Keratinocyte (primary cell): ENCODE data around the gene SLC17A2. TPM values are rescaled to one million over a fixed set of nuclear protein-coding genes. Genes with fewer than 3 reads are reported as not detected.

Experiments used
- DNase-seq: peaks from one replicate; pipeline ENCODE4 v3.0.0-alpha.2; 2011; ENCODE audit warnings: low read depth, missing footprints, low spot score
- FAIRE-seq: peaks from 2 replicates; lab custom pipeline; 2011; peaks lifted over from hg19 to GRCh38; lab: Jason Lieb, UNC
- H2AFZ ChIP-seq: 2 replicates; pipeline ENCODE4 v1.6.0; 2012; ENCODE audit warnings: low read length, control low read depth, inconsistent platforms; ENCODE audit not compliant: control insufficient read depth
- H3K27ac ChIP-seq: 2 replicates; pipeline ENCODE4 v1.5.1; 2011; ENCODE audit warnings: low read length; ENCODE audit not compliant: control insufficient read depth, insufficient read depth
- H3K27me3 ChIP-seq: 3 replicates; pipeline ENCODE4 v1.6.0; 2011; ENCODE audit warnings: low read length; ENCODE audit not compliant: control insufficient read depth, insufficient read depth; ENCODE audit errors: extremely low read depth
- H3K36me3 ChIP-seq, 2 experiments: 2 replicates in 1 of 2; 3 replicates in 1 of 2; pipeline ENCODE4 v1.5.1; 2011; ENCODE audit warnings: low read length in 2 of 2, mild to moderate bottlenecking in 1 of 2; ENCODE audit not compliant: control insufficient read depth in 2 of 2, insufficient read depth in 2 of 2; ENCODE audit errors: extremely low read depth in 1 of 2
- H3K4me1 ChIP-seq: 3 replicates; pipeline ENCODE4 v1.5.1; 2011; ENCODE audit warnings: low read length; ENCODE audit not compliant: control insufficient read depth, insufficient read depth; ENCODE audit errors: extremely low read depth
- H3K4me2 ChIP-seq: 3 replicates; pipeline ENCODE4 v1.6.0; 2011; ENCODE audit warnings: low read depth, low read length; ENCODE audit not compliant: control insufficient read depth, insufficient read depth; ENCODE audit errors: extremely low read depth
- H3K4me3 ChIP-seq, 3 experiments: fragments of 200-600 bp in 1 of 3; sonication (generic) in 1 of 3; 2 replicates in 2 of 3; 3 replicates in 1 of 3; pipeline ENCODE4 v1.5.1; 2011 to 2016; ENCODE audit warnings: low read length in 3 of 3, mild to moderate bottlenecking in 3 of 3, control low read depth in 2 of 3, inconsistent platforms in 1 of 3, low read depth in 1 of 3, mixed read lengths in 1 of 3, mixed run types in 1 of 3, moderate library complexity in 1 of 3; ENCODE audit not compliant: control insufficient read depth in 2 of 3, insufficient read depth in 2 of 3; ENCODE audit errors: extremely low read depth in 1 of 3
- H3K79me2 ChIP-seq: 2 replicates; pipeline ENCODE4 v1.6.0; 2012; ENCODE audit warnings: low read length; ENCODE audit not compliant: control insufficient read depth, insufficient read depth
- H3K9ac ChIP-seq: 3 replicates; pipeline ENCODE4 v1.6.0; 2011; ENCODE audit warnings: low read length; ENCODE audit not compliant: control insufficient read depth, insufficient read depth; ENCODE audit errors: extremely low read depth
- H3K9me1 ChIP-seq: 3 replicates; pipeline ENCODE4 v1.6.0; 2011; ENCODE audit warnings: low read length; ENCODE audit not compliant: control insufficient read depth, insufficient read depth; ENCODE audit errors: extremely low read depth
- H3K9me3 ChIP-seq: 2 replicates; pipeline ENCODE4 v1.5.1; 2012; ENCODE audit warnings: low read depth, low read length; ENCODE audit not compliant: control insufficient read depth
- H4K20me1 ChIP-seq: 3 replicates; pipeline ENCODE4 v1.6.0; 2011; ENCODE audit warnings: low read length; ENCODE audit not compliant: control insufficient read depth, insufficient read depth; ENCODE audit errors: extremely low read depth
- EZH2 ChIP-seq: IDR thresholded peaks from one replicate; pipeline ENCODE4 v1.6.1; 2012; ENCODE audit warnings: inconsistent platforms, mild to moderate bottlenecking, low read length, moderate library complexity
- dilution Hi-C: fragments of 300-500 bp; cut with MboI; formaldehyde crosslinking; loops from one replicate; pipeline ENCODE4 v1.7.0; 2020; ENCODE audit warnings: low sequenced_read_pairs; ENCODE audit not compliant: extremely low pct_ligation_motif_present
- polyA plus RNA-seq, 5 experiments: library from polyadenylated mRNA; depleted of rRNA in 3 of 5; stranded (reverse) in 3 of 5; stranded (forward) in 1 of 5; unstranded in 1 of 5; fragments of >200 nt; gene quantifications; 1 replicate in 1 of 5; 2 replicates in 3 of 5; 3 replicates in 1 of 5; pipeline versions ENCODE4 v1.2.1 to v1.2.3, GENCODE V29; 2011 to 2012; ENCODE audit warnings: missing spikeins in 2 of 5, low read depth in 1 of 5, low replicate concordance in 1 of 5
- TF ChIP-seq, protein P1 (sequence below), 3 experiments: IDR thresholded peaks in 1 of 3; conservative IDR thresholded peaks in 1 of 3; optimal IDR thresholded peaks in 1 of 3; 2 replicates in 2 of 3; 3 replicates in 1 of 3; pipeline versions ENCODE3 to v1.5.1; 2011; ENCODE audit warnings: low read length in 3 of 3, mild to moderate bottlenecking in 3 of 3, moderate library complexity in 2 of 3, control low read depth in 1 of 3, inconsistent platforms in 1 of 3; ENCODE audit not compliant: insufficient read depth in 2 of 3; ENCODE audit errors: extremely low read depth in 1 of 3

Gene SLC17A2
- polyA plus RNA-seq, 1 donor (not counting 4 experiments of a cell fraction or from before 2014, with no cell fraction given) = not detected

DNA sequence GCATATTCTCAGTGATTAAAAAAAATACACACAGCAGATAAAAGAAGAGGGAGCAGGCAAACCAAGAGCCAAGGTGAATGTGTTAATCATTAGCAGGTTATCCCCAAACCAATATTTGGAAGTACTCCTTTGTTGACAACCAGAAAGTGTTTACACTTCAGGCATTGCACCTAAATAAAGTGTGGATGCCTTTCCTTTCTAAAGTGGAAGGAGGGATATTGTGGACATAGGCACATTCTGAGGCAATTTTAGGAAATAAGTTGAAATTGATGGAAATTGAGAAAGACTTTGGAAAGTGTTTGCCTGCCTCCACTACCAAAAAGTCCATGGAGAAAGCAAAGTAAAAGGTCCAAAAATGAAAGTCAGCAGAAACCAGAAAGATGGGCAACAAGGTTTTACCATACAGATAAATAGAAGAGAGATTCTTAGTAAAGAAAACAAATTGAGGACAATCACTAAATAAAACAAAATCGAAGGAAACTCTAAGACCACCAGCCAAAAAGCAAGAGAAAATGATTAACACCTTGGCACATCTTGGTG lies 22.9 kb downstream of the SLC17A2 start:
- H3K79me2 ChIP-seq = no peaks in the 10 kb centered on the region
- dilution Hi-C loops = no loop called here
- no peaks in the 10 kb centered on the region for H3K9me1 ChIP-seq
- H3K36me3 ChIP-seq = no peaks in the 10 kb centered on the region
- H3K4me1 ChIP-seq = no peaks in the 10 kb centered on the region
- TF ChIP-seq, protein P1, sequence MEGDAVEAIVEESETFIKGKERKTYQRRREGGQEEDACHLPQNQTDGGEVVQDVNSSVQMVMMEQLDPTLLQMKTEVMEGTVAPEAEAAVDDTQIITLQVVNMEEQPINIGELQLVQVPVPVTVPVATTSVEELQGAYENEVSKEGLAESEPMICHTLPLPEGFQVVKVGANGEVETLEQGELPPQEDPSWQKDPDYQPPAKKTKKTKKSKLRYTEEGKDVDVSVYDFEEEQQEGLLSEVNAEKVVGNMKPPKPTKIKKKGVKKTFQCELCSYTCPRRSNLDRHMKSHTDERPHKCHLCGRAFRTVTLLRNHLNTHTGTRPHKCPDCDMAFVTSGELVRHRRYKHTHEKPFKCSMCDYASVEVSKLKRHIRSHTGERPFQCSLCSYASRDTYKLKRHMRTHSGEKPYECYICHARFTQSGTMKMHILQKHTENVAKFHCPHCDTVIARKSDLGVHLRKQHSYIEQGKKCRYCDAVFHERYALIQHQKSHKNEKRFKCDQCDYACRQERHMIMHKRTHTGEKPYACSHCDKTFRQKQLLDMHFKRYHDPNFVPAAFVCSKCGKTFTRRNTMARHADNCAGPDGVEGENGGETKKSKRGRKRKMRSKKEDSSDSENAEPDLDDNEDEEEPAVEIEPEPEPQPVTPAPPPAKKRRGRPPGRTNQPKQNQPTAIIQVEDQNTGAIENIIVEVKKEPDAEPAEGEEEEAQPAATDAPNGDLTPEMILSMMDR (optimal IDR thresholded peaks at IDR 0.05 in 1 of 3, IDR thresholded peaks at IDR 0.05 in 1 of 3, conservative IDR thresholded peaks at IDR 0.05 in 1 of 3; ENCODE audit: extremely low read depth in 1 of 3, insufficient read depth in 2 of 3, low read length in 3 of 3) = no peak
- no peak for TF ChIP-seq EZH2
- H2AFZ ChIP-seq = no peak overlapping the region
- no peaks in the 10 kb centered on the region for H4K20me1 ChIP-seq
- no peak overlapping the region for H3K27ac ChIP-seq
- FAIRE-seq (no peak), DNase-seq (no peak)
- no peaks in the 10 kb centered on the region for H3K9me3 ChIP-seq
- no peak overlapping the region for H3K9ac ChIP-seq
- H3K4me3 ChIP-seq = no peak overlapping the region
- no peak overlapping the region for H3K4me2 ChIP-seq
- no peaks in the 10 kb centered on the region for H3K27me3 ChIP-seq

DNA sequence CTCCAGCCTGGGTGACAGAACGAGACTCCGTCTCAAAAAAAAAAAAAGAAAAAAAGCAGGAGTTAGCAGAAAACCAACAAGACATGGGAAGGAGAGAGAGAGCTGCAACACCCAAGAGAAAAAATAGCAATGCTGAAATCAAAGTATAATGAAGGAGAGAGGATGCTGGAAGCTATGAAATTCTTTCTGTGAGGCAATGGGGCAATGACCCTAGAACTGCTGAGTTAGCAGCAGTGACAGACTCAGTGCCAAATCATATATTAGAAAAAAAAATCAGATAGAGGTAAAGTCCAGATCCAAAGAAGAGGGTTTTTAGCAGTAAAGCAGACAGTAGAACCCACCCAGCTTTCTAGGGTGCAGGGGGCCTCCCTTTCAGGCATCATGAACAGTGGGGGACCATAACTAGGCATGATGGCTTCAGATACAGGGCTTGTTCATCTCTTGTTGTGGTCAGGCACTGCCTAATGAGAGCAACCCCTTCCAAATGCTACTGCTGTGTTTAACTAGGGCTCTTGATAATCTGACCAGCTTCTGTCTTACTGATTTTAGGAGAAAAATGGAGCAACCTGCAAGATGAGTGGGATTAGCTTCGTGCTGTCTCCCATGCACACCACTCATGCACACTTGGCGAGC lies 26.9 kb downstream of the SLC17A2 start:
- Histone ChIP-seq H3K27ac (no peak overlapping the region), H3K4me3 (no peak overlapping the region), H4K20me1 (no peaks in the 10 kb centered on the region), H3K36me3 (no peaks in the 10 kb centered on the region), H3K9me3 (no peaks in the 10 kb centered on the region), H2AFZ (no peak overlapping the region), H3K27me3 (no peaks in the 10 kb centered on the region), H3K4me1 (no peaks in the 10 kb centered on the region), H3K79me2 (no peaks in the 10 kb centered on the region), H3K9me1 (no peaks in the 10 kb centered on the region), H3K9ac (no peak overlapping the region), H3K4me2 (no peak overlapping the region)
- DNase-seq (no peak), FAIRE-seq (no peak)
- dilution Hi-C loops = no loop called here
- no peak for TF ChIP-seq EZH2
- TF ChIP-seq, protein P1 (optimal IDR thresholded peaks at IDR 0.05 in 1 of 3, IDR thresholded peaks at IDR 0.05 in 1 of 3, conservative IDR thresholded peaks at IDR 0.05 in 1 of 3; ENCODE audit: extremely low read depth in 1 of 3, insufficient read depth in 2 of 3, low read length in 3 of 3) = no peak
